ENCODE results near the gene CD86. TPM values are rescaled to one million over a fixed set of nuclear protein-coding genes. Genes with fewer than 3 reads are reported as not detected.
"Not testable (repeated sequence)": the region's sequence is repeated elsewhere in the genome, so short reads cannot be mapped to it uniquely, and the experiment has no call there.

Gene CD86
- polyA plus RNA-seq, 1 donor from 2014 or later: not detected

GRCh38 chr3:122148941-122149627 is 93.9 kb downstream of the CD86 start:
- no peaks in the 10 kb centered on the region for H3K79me2 ChIP-seq (replicated peaks; ENCODE audit: insufficient read depth, low read length)
- H3K27ac ChIP-seq (ENCODE audit: low read length): no peak overlapping the region
- H2AFZ ChIP-seq (ENCODE audit: low read depth, low read length): no peak overlapping the region
- H3K9ac ChIP-seq (ENCODE audit: low read length): no peak overlapping the region
- H4K20me1 ChIP-seq (ENCODE audit: insufficient read depth): no peaks in the 10 kb centered on the region
- no peak overlapping the region for H3K4me3 ChIP-seq (ENCODE audit: low read length)
- no peaks in the 10 kb centered on the region for H3K9me2 ChIP-seq (ENCODE audit: insufficient read depth, low read length)
- H3K4me2 ChIP-seq (ENCODE audit: low read length): no peak overlapping the region
- H3K9me3 ChIP-seq (ENCODE audit: low read length): no peaks in the 10 kb centered on the region
- TF ChIP-seq POLR2AphosphoS5 (IDR thresholded peaks at IDR 0.05) (no peak), EP300 (conservative IDR thresholded peaks at IDR 0.05; ENCODE audit: poor library complexity, severe bottlenecking) (no peak), TAF1 (IDR thresholded peaks at IDR 0.05; ENCODE audit: low read depth) (no peak), EZH2 (IDR thresholded peaks at IDR 0.05; ENCODE audit: borderline replicate concordance, insufficient read depth, low read length, poor library complexity, severe bottlenecking) (no peak), RAD21 (conservative IDR thresholded peaks at IDR 0.05) (no peak)
- H3K36me3 ChIP-seq (ENCODE audit: insufficient read depth, low read length): no peaks in the 10 kb centered on the region
- H3F3A ChIP-seq (ENCODE audit: insufficient read depth, low read length, poor library complexity, severe bottlenecking): no peaks in the 10 kb centered on the region
- H3K27me3 ChIP-seq (ENCODE audit: insufficient read depth, low read depth, low read length): no peaks in the 10 kb centered on the region

- H3K79me2 ChIP-seq (replicated peaks; ENCODE audit: insufficient read depth, low read length): no peaks in the 10 kb centered on the region
- no peaks in the 10 kb centered on the region for H3K9me2 ChIP-seq (ENCODE audit: insufficient read depth, low read length)
- no peaks in the 10 kb centered on the region for H3K9me3 ChIP-seq (ENCODE audit: low read length)
Observed at GRCh38 chr3:122151480-122151879, 96.3 kb downstream of the CD86 start.

GRCh38 chr3:122164983-122165382 is 109.8 kb downstream of the CD86 start:
- not testable (repeated sequence) for H3F3A ChIP-seq (ENCODE audit: insufficient read depth, low read length, poor library complexity, severe bottlenecking); H3K4me3 ChIP-seq (ENCODE audit: low read length); H3K9me3 ChIP-seq (ENCODE audit: low read length); H3K27ac ChIP-seq (ENCODE audit: low read length); H4K20me1 ChIP-seq (ENCODE audit: insufficient read depth); H3K36me3 ChIP-seq (ENCODE audit: insufficient read depth, low read length); H3K79me2 ChIP-seq (replicated peaks; ENCODE audit: insufficient read depth, low read length); H3K4me2 ChIP-seq (ENCODE audit: low read length); H3K27me3 ChIP-seq (ENCODE audit: insufficient read depth, low read depth, low read length); H3K9ac ChIP-seq (ENCODE audit: low read length); H2AFZ ChIP-seq (ENCODE audit: low read depth, low read length); H3K9me2 ChIP-seq (ENCODE audit: insufficient read depth, low read length)

More at GRCh38 chr3:122151480-122151879, 96.3 kb downstream of the CD86 start:
- no peaks in the 10 kb centered on the region for H3K36me3 ChIP-seq (ENCODE audit: insufficient read depth, low read length)
- H3K9ac ChIP-seq (ENCODE audit: low read length): no peak overlapping the region
- no peak overlapping the region for H2AFZ ChIP-seq (ENCODE audit: low read depth, low read length)
- H3K27ac ChIP-seq (ENCODE audit: low read length): no peak overlapping the region
- no peaks in the 10 kb centered on the region for H3F3A ChIP-seq (ENCODE audit: insufficient read depth, low read length, poor library complexity, severe bottlenecking)
- H4K20me1 ChIP-seq (ENCODE audit: insufficient read depth): no peaks in the 10 kb centered on the region
- no peak overlapping the region for H3K4me2 ChIP-seq (ENCODE audit: low read length)
- no peaks in the 10 kb centered on the region for H3K27me3 ChIP-seq (ENCODE audit: insufficient read depth, low read depth, low read length)
- H3K4me3 ChIP-seq (ENCODE audit: low read length): no peak overlapping the region
- no peak for TF ChIP-seq POLR2AphosphoS5 (IDR thresholded peaks at IDR 0.05)
- no peak for TF ChIP-seq TAF1 (IDR thresholded peaks at IDR 0.05; ENCODE audit: low read depth)

- no peak overlapping the region for H3K27ac ChIP-seq (ENCODE audit: low read length)
- H3K9me3 ChIP-seq (ENCODE audit: low read length): no peaks in the 10 kb centered on the region
- no peaks in the 10 kb centered on the region for H3K27me3 ChIP-seq (ENCODE audit: insufficient read depth, low read depth, low read length)
- no peak overlapping the region for H2AFZ ChIP-seq (ENCODE audit: low read depth, low read length)
- H3K4me3 ChIP-seq (ENCODE audit: low read length): no peak overlapping the region
- no peaks in the 10 kb centered on the region for H3K36me3 ChIP-seq (ENCODE audit: insufficient read depth, low read length)
- no peaks in the 10 kb centered on the region for H3K9me2 ChIP-seq (ENCODE audit: insufficient read depth, low read length)
- H3K9ac ChIP-seq (ENCODE audit: low read length): no peak overlapping the region
- H3K4me2 ChIP-seq (ENCODE audit: low read length): no peak overlapping the region
- no peaks in the 10 kb centered on the region for H4K20me1 ChIP-seq (ENCODE audit: insufficient read depth)
- TF ChIP-seq SMC3 (conservative IDR thresholded peaks at IDR 0.05; ENCODE audit: poor library complexity): no peak
- no peak for TF ChIP-seq CTCF (IDR thresholded peaks at IDR 0.05; ENCODE audit: poor library complexity, severe bottlenecking)
- TF ChIP-seq REST (IDR thresholded peaks at IDR 0.05; ENCODE audit: borderline replicate concordance): no peak
- no peak for TF ChIP-seq EZH2 (IDR thresholded peaks at IDR 0.05; ENCODE audit: borderline replicate concordance, insufficient read depth, low read length, poor library complexity, severe bottlenecking)
- no peak for TF ChIP-seq MXI1 (conservative IDR thresholded peaks at IDR 0.05; ENCODE audit: poor library complexity, severe bottlenecking)
- TF ChIP-seq EP300 (conservative IDR thresholded peaks at IDR 0.05; ENCODE audit: poor library complexity, severe bottlenecking): no peak
- TF ChIP-seq TAF1 (IDR thresholded peaks at IDR 0.05; ENCODE audit: low read depth): no peak
- TF ChIP-seq RAD21 (conservative IDR thresholded peaks at IDR 0.05): no peak
- no peak for TF ChIP-seq POLR2AphosphoS5 (IDR thresholded peaks at IDR 0.05)
- H3F3A ChIP-seq (ENCODE audit: insufficient read depth, low read length, poor library complexity, severe bottlenecking): no peaks in the 10 kb centered on the region
- H3K79me2 ChIP-seq (replicated peaks; ENCODE audit: insufficient read depth, low read length): no peaks in the 10 kb centered on the region
Observed at GRCh38 chr3:122167630-122168029, 112.5 kb downstream of the CD86 start.

Measured in neural cell (in vitro differentiated cells).